Kidney glomerular epithelial cell (primary cell): ENCODE measurements around the gene ATAT1.

ENCODE experiments used
- DNase-seq: peaks from one replicate; lab custom pipeline; 2025; lab: John Stamatoyannopoulos, UW

The ATAT1 gene

DNA sequence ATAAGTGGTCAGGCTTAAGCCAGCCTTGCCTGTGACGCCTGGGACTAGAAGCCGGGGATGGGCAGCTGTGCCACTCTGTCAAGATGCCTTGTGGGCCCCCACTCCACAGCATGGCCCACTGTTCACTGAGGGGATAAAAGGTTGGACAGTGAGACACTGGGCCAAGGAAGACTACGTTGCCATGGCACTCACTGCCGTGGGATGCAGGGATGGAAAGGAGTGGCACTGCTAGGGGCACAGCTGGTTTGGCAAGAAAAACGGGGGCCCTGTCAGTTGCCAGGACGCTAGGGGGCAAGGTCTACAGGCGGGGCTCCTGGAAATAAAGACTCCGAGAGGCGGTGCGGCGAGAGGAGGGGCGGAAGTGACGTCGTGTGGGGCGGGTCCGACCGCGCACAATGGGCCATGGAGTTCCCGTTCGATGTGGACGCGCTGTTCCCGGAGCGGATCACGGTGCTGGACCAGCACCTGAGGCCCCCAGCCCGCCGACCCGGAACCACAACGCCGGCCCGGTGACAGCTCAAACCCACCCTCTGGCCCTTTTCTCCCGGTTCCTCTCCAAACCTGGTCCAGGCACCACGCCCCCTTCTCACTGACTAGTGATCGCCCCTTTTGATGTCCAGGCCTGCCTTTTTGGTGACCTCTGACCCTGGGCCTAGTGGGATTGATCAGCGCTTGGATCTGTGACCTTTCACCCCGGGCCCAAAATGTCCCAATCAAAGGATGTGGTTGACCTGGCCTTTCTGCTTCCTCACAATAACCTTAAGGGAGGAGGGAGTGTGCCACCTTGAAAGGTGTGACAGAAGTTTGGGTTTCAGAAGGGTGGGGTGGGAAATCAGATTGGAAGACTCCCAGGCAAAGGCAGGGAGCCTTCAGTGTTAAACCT is at the start of gene ATAT1:
ATAT1 (plus strand) TSS at position 391 of the 883 bp plus-strand sequence.
- DNase-seq, result peak; percentile 49

DNA sequence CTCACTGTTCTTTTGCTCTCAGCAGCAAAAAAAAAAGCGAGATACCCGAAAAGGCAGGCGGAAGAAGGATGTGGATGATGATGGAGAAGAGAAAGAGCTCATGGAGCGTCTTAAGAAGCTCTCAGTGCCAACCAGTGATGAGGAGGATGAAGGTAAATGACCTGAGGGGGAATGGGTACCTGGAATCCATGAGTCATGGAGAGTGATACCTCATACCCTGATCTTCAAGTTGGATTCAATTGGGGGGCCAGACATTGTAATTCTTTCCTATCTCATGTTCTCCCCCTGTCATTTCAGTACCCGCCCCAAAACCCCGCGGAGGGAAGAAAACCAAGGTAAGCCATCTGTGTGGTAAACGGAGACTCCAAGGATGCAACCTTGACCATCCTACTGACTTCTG is 48.6 kb upstream of the ATAT1 start:
- DNase-seq, result no peak

DNA sequence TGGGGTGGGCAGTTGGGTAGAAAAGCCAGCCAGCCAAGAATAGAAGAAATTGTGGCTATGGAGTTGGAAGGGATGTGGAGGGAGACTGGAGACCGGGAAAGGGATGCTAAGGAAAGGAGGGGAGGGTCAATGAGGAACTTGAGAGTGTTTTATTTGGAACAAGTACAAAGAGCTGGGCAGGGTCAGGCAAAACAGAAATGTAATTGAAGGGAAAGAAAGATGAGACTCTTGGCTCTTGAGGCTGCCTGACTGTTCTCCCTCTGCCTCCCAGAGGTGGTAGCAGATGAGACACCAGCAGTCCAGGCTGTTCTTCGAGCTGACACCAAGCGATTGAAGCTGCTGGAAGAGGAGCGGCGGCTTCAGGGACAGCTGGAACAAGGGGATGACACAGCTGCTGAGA is 42.8 kb upstream of the ATAT1 start:
- DNase-seq, result no peak

DNA sequence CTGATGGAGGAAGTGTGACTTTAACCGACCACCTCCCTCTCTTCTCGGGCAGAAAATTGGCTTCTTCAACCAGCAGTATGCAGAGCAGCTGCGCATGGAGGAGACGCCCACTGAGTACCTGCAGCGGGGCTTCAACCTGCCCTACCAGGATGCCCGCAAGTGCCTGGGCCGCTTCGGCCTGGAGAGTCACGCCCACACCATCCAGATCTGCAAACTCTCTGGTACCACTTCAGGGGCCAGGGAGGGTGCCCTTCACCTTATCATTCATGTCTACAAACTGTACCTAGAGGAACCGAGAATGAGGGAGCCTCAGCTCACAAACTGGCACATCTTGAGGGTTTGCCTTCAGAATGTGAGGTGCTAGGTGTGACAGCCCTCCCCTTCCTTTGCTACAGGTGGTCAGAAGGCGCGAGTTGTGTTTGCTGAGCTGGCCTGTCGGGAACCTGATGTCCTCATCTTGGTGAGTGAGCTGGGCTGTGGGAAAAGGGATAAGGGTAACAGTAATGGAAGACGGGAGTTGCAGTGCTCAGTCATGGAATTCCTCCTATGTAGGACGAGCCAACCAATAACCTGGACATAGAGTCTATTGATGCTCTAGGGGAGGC is 36.8 kb upstream of the ATAT1 start:
- no peak for DNase-seq

DNA sequence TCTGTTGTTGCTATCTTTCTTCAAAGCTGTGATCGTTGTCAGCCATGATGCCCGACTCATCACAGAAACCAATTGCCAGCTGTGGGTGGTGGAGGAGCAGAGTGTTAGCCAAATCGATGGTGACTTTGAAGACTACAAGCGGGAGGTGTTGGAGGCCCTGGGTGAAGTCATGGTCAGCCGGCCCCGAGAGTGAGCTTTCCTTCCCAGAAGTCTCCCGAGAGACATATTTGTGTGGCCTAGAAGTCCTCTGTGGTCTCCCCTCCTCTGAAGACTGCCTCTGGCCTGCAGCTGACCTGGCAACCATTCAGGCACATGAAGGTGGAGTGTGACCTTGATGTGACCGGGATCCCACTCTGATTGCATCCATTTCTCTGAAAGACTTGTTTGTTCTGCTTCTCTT is 36.2 kb upstream of the ATAT1 start:
- DNase-seq, result no peak

DNA sequence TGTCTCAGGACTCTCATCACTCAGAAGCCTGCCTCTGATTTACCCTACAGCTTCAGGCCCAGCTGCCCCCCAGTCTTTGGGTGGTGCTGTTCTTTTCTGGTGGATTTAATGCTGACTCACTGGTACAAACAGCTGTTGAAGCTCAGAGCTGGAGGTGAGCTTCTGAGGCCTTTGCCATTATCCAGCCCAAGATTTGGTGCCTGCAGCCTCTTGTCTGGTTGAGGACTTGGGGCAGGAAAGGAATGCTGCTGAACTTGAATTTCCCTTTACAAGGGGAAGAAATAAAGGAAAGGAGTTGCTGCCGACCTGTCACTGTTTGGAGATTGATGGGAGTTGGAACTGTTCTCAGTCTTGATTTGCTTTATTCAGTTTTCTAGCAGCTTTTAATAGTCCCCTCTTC is 35.7 kb upstream of the ATAT1 start:
- DNase-seq, result no peak

DNA sequence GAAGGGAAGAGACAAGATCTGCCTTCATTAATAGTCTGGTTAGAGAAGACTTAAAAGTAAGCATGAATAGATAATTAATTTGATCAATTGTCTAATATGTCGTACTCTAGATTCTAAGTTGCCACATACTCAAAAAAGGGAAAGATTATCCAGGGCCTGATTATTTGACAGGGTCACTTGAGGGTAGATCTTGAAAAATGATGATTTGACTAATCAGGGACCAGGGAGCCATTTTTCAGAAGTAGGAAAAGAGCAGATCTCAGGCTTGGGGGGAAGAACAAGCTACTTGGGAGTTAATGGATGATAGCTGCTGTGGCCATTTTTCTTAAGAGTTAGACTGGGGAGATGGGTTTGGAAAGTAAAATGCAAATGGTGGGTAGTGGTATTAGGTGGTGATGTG is 34.4 kb upstream of the ATAT1 start:
- no peak for DNase-seq

DNA sequence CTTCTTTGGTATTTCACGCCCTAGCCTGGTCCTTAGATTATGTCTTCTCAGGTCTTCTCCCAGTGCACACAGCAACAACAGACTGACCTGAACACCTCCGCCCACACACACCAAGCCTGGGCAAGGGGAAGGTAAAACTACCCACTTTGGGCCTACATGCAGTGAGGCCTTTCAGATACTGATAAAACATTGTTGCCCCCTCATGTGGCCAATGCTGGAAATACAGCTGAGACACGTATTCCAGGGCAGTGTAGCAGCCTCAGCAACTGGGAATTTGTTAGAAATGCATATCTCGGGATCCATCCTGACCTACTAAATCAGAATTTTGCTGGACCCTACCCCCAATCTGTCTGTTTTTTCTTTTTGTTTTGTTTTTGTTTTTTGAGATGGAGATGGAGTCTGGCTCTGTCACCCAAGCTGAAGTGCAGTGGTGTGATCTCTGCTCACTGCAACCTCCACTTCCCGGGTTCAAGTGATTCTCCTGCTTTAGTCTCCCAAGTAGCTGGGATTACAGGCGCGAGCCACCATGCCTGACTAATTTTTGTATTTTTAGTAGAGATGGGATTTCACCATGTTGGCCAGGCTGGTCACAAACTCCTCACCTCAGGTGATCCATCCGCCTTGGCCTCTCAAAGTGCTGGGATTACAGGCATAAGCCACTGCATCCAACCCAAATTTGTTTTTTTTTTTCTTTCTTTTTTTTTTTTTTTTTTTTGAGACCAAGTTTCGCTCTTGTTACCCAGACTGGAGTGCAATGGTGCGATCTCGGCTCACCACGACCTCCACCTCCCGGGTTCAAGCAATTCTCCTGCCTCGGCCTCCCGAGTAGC is 29.1 kb upstream of the ATAT1 start:
- DNase-seq, result peak; percentile 53

DNA sequence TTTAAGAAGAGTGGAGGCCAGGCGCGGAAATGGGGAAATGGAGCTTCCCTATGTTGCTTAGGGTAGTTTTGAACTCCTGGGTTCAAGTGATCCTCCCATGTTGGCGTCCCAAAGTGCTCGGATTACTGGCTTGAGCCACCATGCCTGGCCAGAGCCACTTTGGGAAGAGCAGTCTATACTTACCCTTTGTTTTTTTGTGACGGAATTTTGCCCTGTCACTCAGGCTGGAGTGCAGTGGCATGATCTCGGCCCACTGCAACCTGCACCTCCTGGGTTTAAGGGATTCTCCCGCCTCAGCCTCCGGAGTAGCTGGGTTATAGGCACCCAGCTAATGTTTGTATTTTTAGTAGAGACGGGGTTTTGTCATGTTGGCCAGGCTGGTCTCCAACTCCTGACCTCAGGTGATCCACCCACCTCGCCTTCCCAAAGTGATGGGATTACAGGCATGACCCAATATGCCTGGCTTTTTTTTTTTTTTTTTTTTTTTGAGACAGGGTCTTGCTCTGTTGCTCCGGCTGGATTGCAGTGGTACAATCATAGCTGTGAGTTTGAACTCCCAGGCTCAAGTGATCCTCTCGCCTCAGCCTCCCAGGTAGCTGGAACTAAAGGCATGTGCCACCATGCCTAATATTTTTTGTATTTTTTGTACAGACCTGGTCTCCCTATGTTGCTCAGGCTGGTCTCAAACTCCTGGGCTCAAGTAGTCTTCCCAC is 27.6 kb upstream of the ATAT1 start:
- no peak for DNase-seq

DNA sequence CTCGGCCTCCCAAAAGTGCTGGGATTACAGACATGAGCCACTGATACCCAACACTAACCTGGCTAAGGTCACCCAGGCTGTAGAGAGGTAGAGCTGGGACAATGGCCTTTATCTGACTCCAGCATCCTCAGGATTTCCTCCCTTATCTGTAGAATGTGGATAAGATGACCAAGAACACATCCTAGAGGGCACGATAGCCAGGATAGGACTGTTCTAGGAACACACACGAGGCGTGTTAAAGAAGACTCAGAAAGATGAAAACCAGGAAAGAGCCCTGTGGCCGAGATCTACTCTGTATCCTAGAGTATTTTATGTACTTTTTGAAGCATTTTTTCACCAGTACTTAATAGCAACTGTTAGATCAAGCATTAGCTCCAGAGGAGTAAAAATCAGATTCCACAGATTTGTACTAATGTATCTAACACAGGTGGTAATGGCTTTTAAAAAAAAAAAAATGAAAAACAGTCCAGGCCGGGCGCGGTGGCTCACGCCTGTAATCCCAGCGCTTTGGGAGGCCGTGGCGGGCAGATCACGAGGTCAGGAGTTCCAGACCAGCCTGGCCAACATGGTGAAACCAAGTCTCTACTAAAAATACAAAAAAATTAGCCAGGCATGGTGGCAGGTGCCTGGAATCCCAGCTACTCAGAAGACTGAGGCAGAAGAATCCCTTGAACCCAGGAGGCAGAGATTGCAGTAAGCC is 26.9 kb upstream of the ATAT1 start:
- DNase-seq, result no peak

DNA sequence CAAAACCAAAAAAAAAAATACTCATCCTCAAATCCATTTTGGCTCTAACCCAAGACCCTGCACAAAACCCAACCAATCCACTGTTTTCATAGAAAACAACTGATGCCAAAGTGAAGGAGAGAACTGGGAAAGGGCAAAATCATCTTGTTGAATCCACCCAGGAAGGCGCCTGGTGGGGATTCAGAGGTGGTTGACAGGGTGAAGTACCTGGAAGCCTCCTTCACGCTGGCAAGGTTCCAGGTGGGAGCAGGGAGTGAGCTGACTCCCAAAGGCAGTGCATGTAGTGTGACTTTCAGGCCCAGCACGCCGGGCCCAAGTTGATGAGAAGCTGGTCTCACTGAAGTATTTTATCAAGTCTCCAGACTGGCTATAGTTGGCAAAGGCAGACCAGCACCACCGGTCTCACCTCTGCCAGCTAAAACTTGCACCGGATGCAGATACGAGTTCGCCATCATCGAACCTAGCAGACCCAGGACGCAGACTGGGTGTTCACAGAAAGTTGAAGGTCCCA is 26.2 kb upstream of the ATAT1 start:
- DNase-seq, result no peak

DNA sequence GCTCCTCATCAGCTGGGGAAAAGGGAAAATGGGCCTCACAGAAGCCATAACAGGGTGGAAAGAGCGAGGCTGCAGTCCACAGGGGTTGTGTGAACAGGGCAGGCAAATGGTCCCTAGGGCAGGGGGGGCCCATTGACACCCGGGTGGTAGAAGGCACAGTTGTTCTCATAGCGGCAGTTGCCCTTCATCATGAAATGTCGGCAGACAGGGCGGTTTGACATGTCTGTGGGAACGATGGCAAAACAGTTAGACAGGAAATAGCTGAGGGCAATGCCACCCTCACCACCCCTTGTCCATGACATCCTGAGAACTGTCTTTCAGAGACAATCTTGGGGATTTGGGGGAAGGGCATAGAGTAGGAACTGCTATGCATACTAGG is 25.2 kb upstream of the ATAT1 start:
- DNase-seq, result no peak

DNA sequence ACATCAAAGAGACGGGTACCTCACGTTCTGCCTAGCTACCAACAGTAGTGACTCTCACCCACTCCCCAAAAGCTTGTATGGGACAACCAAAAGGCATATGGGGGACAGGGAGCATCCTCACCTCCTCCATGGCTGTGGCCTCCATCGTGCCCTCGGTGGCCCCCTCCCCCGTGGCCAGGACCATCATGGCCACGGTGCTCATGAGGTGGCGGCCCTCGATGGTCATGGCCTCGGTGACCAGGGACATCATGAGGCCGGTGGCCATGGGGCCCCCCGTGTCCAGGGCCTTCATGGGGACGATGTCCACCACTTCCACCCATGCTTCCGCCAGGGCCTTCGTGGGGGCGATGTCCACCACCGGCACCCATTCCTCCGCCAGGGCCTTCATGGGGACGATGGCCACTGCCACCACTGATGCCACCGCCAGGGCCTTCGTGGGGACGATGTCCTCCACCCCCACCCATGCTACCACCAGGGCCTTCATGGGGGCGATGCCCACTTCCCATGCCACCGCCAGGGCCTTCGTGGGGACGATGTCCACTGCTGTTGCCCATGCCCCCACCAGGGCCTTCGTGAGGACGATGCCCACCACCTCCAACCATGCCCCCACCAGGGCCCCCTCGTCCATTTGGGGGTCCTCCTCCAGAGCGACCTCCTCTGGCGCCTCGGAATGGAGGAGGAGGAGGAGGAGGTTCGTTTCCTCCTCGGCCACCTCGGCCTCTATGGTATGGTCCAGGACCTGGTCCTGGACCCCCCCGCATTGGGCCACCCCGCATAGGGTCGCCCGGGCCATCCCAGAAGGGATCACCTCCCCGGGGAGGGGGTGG is 24.6 kb upstream of the ATAT1 start:
- DNase-seq, result no peak

DNA sequence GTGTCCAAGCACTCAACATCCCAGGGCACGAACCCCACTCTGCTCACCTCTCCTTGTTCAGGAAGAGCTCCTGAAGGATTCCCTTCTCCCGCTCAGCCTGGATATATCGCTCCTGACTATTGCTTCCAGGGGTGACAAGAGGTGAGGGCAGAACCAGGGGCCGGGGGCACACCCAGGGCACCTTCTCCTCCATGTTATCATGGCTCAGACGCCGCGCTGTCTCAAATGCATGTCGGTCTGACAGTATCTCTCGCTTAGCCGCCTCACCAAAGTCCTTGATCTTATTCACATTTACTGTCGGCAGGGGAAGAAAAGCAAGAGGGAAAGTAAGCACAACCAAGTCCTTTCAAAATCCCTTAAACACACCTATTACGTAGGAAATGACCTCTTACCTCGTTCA is 22.7 kb upstream of the ATAT1 start:
- no peak for DNase-seq

DNA sequence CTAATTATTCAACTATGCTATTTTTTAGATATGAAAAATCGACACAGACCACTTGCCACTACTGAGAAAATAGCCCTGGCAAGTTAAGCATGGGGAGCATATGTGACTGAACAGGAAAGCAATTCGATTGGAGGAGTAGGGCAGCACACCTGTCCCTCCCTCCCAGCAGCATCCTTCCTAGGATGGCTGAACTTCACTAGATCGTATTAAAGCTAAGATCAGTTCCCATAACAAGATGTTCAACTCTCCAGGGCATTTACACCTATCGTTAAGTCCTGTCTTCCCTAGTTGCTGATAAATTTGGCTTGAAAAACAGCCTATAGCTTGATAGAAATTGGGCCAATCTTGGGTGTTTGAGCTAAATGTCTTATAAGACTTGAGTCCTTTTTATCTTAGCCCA is 16.6 kb upstream of the ATAT1 start:
- no peak for DNase-seq

DNA sequence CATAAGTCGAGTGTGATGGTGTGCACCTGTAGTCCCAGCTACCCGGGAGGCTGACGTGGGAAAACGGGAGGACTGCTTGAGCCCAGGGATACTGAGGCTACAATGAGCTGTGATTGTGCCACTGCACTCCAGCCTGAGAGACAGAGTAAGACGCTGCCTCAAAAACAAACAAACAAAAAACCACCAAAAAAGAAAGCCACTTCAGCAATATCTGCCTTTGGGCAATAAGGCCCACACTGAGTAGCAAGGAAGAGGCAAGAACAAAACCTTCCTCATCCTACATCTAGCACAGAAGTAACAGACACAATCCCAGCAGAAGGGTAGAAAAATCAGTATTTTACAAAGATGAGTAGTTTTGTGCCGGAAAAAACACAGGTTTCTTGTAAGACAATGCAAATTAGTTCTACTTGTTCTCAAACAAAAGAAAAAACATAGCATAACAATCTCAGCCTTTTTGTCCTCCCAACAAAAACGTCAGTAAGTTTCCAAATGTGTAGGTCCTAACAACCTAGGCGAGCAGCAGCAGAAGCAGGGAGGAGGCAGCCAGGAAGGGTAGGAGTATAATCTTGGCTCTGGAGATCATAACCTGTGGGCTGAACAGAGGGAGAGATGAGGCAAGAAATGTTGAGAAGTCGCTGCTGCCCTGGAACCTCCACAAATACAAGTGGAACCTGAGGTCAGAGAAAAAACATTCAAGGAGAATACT is 15.4 kb upstream of the ATAT1 start:
- peak; percentile 24 for DNase-seq

DNA sequence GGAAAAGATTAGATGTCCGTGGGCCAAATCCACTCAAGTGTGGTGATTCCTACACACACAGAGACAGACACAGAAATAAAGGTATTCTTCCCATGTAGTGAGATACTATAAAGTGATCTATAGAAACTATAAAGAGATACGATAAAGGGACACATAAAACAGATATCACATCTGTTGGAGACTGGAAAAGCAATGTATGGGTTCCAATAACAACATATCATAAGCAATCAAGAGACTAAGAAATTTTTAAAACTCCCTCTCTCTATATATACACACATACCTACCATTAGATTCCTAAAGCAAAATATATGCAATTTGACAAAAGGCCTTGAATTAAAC is 14.8 kb upstream of the ATAT1 start:
- DNase-seq, result no peak

DNA sequence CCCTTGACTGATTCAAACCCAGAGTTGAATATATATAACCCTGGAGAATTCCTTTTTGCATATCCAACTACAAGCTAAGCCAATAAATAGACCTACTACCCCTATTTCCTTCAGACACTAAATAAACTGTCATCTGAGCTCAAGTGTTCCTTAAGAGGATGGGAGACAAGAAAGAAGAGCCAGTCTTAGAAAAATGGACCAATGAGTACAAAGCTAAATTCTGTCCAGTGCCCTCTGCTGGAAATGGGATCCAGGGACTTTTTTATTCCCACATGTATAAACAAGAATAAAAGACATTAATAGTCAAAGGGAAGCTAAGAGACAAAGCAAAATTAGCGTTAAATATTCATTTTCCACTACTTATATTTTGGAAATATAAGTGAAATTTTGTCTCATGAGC is 14.5 kb upstream of the ATAT1 start:
- peak; percentile 47 for DNase-seq

DNA sequence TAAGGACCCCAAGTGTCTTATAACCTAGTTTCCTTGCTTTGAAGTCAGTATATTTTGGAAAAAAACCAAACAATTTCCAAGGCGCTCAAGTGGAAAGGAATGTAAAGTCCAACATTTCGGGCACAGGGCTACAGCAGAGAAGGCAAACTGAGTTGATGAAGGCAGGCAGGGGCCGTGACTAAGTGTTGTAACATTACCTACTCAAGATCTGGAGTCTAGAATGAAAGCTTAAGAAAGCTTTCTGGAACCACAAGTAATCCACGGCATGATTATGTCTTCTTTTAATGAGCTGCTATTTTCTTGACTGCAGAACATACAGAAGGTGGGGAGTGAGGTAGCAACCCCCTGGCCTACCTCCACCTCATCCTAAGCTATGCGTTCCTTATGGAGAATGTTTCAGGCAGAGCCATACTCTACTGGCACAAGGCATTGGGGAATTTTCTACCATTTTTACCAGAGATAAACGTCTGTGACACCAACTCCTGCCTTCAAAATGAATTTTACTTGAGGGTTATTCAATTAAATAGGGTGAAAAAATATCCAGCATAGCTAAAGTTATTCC is 13.9 kb upstream of the ATAT1 start:
- peak; percentile 91 for DNase-seq
